Stimulated activated CD8-positive, alpha-beta memory T cell treated with anti-CD3 and anti-CD28 coated beads, Interleukin-2, amount 100 ng/mL, for 1 hour (primary cell): Measurements from ENCODE around the gene IFI16.
A peak's percentile ranks its signal among the peaks of the same experiment; 100 is the strongest.
"Not testable (repeated sequence)": the region's sequence is repeated elsewhere in the genome, so short reads cannot be mapped to it uniquely, and the experiment has no call there.

ENCODE experiments used
- DNase-seq, 2 donors: peaks; one replicate each; pipeline ENCODE4 v3.0.0-alpha.2; 2020; ENCODE audit warnings: low read depth in 2 of 2

IFI16 gene

DNA sequence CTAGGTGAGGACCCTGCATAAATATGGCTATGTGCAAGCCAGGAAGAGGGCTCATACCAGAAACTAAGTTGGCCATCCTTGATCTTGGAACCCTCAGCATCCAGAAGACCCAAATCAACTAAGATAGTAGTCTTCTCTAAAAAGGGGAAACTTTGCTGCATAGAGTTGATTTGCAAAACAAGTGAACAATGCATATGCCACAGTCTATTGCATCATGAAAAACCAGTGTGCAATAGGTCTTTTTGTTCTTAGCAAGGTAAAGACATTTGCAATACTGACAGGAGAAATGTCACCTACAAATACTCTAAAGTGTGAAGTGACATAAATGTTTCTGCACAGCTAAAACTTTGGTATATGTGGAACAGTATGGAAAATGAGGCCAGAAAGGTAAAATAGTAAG is 2.0 kb upstream of the IFI16 start:
- DNase-seq: no peak

DNA sequence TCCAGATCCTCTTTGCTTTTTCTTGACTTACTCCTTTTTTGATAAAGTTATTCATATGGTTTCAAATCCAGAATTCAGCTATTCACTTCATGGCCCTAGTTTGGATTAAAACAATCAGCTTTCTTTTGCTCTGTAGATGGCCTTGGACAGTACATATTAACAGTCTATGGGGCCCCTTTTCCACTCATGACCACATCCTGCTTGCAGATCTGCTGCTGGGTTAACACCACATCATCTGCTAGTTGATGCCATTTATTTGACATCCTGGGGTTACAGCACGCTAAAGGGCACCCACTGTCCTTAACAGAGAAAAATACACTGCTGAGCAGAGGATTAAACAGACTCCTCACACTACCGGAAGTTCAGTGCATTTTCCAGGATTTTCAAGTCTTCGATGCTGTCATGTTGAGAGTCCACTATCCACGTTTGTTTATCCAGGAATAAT is 941 bp upstream of the IFI16 start:
- peak; percentile 39 to 53 for DNase-seq

DNA sequence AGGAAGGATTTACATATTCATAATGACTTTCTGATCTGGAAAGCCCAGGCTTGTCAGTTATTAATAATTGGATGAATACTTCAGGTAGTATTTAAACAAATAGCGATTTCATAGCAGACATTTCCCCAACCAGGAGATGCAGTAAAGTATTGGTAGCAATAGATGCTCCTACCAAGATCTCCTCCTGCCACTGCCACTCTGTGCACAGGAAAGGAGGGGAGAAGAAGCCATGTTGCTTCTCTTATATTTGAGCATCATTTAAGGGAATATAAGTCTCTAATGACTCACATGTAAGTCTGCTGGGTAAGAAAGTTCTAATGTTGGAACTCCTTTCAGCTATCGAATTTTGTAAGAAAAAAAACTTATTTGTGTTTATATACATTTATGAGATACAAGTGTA is 420 bp upstream of the IFI16 start:
- DNase-seq: no peak

DNA sequence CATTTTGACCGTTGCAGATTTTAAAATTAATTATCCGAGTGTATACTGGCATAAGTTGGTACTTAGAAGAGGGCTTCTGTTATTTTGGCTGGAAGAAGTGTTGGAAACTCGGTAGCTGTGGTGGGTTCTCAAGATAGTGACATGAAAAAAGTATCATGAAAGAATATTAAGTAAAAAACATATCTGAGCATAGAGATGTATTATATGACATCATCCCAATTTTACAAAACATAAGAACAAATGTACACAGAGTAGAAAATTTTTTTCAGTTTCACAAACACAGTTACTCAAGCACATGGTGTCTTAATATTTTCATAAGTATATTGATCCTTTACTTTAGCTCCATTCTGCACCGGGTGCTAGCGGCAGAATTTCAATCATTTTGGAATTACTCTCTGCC is 684 bp downstream of the IFI16 start:
- DNase-seq: no peak

DNA sequence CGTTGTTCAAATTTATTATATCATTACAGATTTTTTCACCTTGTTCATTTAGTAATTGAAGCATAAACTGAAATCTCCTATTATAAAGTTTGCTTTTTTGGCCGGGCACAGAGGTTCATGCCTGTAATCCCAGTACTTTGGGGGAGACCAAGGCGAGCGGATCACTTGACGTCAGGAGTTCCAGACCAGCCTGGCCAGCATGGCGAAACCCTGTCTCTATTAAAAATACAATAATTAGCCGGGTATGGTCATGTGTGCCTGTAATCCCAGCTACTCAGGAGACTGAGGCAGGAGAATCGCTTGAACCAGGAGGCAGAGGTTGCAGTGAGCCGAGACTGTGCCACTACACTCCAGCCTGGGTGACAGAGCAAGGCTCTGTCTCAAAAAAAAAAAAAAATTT is 1.3 kb downstream of the IFI16 start:
- DNase-seq: not testable (repeated sequence)

DNA sequence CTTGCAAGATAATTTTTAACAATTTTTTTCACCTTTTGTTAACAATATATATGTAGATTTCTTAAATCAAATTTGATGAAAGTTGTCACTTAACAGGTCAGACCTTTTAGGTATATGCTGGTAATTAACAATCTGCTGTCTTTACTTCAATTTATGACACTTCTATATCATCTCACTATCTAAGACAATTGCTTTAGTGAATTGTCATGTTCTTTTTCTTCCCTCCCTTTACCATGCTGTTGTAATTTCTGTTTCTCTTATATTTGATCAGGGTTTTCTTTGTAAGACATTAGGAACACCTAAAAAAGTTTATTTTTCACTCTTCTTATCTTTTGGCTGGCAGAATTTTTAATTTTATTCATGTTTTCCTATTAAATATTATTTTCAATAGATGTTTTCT is 2.0 kb downstream of the IFI16 start:
- no peak for DNase-seq

DNA sequence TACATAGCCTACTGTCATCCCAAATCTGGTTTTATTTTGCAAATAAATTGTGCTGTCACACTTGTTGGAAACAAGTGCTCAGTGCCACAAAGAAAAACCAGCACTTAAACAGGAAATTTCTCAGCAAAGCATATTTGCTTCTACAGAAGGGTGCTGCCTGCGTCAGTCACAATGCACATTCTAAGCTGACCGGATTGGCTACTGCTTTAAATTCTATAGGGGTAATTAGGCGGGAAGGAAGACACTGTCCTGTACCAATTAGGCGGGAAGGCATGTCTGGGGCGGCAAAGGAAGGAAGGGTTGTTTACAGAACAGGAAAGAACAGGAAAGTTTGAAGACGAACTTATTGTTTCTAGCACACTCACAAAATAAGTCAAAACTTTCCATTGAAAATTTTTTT is 2.8 kb downstream of the IFI16 start:
- DNase-seq: no peak

DNA sequence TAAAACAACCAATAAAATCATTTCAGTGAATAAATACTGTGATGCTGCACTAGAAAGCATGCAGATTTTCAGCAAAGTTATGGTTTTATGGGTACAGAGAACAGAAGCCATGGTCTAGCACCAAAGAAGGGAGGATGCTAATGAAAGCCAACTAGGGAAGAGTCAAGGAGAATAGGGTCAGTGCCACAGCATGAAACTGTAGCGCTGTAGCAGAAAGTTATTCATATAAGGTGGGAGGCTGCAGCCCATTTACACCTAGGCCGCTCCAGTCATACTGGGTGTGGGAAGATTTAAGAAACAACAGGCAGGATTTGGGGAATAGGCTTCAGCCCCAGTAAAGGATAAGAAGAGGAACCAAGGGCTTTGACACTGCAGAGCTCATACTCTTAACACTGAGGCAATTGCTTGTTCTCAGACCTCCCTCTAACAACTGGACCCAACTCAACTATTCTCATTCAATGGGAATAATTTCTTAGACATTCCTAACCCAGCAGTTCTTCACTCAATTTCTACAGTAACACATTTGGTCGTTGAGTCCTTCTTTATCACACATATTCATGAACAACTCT is 4.4 kb downstream of the IFI16 start:
- no peak for DNase-seq

DNA sequence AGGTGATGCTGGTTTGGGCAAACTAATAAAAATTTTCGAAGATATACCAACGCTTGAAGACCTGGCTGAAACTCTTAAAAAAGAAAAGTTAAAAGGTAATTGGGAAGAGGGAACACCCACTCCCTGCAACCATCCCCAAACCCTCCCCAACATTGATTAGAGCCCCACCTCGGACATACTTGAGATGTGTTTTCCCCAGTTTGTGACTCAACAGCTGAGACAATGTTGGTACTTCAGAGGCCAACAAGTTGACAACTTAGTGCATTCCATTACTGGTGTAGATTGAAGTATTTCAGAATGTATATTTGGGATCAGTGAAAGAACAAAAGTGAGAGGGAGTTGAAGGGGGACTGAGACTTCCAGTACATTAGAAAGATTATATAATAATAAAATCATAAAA is 5.1 kb downstream of the IFI16 start:
- no peak for DNase-seq

DNA sequence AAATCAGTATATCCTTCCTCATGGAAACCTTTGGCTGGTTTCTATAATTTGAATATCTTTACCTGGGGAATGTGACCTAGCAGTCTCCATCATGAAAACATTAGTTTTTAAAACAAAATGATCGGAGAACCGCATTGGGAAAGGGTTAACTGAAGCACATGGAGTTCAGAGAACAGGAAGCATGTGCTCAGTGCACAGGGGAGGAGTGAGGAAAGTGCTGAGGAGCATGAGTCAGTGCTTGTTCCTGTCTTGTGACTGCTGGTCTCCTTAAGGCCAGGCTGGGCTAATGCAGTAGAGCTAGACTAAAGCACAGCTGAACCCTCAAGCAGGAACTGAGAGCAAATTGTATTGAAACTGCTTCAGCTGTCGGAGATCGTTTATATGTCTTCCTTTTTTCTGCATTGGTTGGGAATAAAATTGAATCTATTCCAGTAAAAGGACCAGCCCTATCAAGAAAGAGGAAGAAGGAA is 5.8 kb downstream of the IFI16 start:
- DNase-seq: peak; percentile 46 to 48

DNA sequence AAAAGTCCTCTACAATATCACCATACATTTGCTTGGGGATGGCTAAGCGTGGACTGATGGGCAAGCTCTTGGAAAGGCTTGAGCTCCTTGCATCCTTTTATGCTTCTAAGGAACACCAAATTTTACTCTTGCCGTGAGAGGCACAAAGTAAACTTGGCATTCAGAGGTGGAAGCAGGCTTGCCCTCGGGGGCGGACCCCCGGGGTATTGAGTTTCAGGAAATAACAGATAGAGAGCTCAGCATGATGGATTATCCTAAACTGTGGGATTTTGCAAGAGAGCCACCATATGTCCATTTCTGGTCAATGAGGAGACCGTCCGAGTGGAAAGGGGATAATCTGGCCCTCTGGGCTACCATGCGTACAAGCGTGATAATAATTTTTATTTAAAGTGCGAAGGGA is 14.0 kb downstream of the IFI16 start:
- DNase-seq: no peak

DNA sequence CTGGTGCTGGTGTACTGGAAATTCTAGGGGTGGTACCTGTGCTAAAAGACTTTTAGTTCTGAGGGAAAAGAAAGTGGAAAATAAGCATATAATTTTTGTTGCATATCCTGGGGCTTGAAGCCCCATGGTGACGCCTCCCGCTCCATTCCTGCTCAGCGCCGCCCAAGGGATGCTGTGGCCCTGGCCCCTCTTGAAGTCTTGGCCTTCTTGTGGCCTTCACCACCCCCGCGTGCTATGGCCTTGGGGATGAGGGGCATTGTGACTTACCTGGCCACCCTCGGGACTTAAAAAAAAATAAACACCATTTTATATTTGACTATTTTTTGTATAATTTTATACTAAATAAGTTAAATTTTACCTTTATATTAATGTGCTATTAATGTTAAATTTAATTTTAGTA is 15.3 kb downstream of the IFI16 start:
- no peak for DNase-seq

DNA sequence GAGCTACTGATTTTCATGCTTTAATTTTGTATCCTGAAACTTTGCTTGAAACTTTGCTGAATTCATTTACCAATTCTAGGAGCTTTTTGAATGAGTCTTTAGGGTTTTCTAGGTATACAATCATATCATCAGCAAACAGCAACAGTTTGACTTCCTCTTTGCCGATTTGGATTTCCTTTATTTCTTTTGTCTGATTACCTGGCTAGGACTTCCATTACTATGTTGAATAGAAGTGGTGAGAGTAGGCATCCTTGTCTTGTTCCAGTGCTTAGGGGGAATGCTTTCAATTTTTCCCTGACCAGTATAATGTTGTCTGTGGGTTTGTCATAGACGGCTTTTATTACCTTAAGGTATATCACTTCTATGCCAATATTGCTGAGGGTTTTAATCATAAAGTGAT is 17.1 kb downstream of the IFI16 start:
- DNase-seq: not testable (repeated sequence)

DNA sequence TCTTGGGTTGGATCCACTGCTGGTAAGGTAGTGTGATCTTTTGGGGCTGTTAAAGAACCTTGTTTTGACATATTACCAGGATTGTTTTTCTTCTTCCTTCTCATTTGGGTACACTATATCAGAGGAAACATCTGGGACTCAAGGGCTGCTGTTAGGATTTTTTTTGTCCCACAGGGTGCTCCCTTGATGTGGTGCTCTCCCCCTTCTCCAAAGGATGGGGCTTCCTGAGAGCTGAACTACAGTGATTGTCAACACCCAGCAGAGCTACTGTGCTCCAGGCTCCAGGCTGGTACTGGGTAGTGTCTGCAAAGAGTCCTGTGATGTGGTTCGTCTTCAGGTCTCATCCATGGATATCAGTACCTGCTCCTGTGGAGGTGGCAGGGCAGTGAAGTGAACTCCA is 20.6 kb downstream of the IFI16 start:
- DNase-seq: no peak

DNA sequence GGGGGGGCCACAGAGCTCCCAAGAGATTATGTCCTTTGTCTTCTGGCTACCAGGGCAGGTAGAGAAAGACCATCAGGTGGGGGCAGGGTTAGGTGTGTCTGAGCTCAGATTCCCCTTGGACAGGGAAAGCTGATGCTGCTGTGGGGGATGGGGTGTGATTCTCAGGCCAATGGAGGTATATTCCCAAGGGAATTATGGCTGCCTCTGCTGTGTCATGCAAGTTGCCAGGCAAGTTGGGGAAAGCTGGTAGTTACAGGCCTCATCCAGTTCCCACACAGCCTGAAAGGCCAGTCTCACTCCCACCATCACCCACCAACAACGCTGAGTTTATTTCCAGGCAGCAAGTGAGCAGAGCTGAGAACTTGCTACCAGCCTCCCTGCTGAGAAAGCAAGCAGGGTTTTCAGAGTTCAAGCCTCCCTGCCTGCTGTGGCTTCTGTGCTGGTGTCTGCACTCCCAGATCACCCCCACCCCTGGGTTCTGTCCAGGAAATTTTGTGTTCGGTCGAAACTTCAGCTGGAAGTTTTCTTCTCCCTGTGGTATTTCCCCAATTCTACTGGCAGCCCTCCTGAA is 21.3 kb downstream of the IFI16 start:
- DNase-seq: no peak

DNA sequence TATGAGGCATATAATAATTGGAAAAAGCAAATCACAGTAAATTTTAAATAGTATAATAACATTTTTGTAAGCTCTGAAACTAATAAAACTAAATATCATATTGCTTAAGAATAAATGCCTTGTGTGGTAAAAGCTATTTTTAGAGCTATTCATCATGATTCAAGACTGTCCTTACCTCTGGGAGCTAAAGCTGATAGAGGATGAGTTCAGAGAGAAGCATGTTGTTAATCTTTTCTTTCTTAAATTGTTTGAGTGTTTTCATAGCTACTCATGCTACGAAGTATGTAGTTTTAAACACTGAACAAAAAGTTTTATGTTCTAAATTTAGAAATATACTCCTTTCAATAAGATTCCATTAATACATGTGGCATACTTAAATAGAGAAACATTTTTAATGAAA is 30.5 kb downstream of the IFI16 start:
- DNase-seq: no peak

DNA sequence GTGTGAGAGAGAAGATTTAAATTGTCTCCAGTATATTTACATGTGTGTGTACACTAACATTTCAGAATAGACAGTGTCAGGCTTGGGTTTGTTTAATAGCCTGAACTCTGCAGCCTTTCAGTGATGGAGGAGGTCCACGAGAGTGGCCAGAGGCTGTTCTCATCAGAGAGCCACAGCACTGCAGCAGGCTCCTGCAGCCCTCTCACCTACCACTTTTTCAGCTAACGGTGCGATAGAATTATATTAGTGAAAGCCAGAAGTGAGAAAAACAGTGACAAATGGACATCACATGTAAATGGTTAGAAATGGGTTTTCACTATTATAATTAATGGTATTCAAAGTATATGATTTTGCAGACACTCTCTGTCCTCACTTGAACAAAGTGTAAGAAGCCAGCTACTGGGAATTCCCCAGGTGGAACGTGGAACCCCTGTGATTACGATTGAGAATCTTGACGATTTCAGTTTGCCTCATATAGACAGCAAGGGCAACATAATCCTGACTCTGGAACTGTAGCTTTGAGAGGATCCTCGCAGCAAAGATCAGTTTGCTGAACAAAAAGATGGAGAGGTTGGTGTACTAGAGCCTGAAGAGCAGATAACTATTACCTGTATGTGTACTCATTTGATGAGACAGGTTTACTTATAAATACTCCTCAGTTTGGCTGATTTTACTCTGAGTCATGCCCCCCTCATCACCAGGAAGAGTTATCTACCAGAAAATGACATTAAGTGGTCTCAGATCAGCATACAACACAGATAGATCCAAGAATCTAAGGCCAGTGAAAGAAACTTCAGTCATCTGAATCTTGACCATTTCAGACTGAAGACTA is 31.4 kb downstream of the IFI16 start:
- DNase-seq: no peak

DNA sequence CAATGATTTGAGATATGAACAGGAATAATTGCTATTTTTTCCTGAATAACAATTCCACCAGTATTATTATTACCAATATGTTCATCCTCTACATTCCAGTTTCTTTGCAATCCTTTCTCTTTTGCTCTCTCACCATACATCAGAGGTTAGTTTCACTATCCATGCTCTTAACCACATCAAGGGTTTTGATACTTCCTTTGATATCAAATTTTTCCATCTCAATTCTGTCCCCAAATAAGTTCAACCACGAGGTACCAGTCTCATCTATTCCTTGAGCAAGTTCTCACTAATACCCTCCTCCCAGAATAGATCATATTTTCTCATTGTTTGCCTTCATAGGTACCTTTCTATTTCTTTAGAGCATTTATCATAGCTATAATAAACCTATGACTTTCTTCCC is 36.8 kb downstream of the IFI16 start:
- not testable (repeated sequence) for DNase-seq

DNA sequence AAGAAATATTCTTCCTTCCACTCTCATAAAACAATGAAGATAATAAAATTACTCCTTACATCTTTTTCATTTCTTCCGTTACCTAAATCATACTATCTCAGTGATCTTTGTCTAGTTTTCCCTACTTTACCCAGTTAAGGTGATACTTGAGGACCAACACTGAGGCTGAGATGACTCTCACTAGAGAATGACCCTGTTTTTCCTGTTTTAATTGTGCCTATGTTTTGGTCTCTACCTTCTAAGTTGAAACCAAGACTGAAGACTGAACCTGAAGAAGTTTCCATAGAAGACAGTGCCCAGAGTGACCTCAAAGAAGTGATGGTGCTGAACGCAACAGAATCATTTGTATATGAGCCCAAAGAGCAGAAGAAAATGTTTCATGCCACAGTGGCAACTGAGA is 41.7 kb downstream of the IFI16 start:
- DNase-seq: no peak

DNA sequence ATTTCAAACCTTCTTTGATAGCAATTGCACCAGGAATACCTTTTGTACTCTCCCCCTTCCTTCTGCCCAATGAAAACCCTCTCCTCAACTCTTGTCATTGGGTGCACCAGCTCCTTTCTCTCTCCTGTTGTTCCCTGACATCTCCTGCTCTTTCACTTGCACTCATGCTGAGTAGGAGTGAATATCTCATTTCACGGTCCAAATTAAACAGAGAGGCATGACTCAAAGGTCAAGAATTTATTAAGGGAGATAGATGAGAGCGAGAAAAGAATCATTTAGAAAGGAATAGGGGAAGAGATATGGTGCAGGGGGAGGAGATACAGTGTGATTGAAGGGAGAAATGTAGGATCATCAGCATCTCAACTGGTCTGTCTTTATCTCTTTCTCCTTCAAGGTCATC is 44.7 kb downstream of the IFI16 start:
- DNase-seq: no peak

DNA sequence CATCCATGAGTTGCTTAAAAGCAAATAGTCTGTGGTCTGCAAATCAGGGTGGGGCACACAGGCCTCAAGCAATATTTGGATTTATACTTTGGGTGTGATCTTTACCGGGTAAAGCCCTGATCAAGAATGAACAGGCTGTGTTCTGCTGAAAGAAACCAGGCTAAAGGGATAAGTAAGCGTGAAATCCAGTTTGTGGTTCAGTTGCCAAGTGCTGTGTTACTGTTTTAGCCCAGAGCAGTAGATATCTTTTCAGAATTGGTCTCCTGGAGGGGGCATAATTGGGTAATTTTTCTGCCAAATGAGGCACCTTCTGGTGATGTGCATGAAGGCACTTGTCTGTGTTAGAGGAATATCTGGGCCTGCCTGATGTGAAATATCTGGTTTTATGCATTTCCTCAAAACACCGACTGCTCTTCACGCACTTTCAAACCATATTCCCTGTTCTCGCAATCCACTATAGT is 45.5 kb downstream of the IFI16 start:
- no peak for DNase-seq

DNA sequence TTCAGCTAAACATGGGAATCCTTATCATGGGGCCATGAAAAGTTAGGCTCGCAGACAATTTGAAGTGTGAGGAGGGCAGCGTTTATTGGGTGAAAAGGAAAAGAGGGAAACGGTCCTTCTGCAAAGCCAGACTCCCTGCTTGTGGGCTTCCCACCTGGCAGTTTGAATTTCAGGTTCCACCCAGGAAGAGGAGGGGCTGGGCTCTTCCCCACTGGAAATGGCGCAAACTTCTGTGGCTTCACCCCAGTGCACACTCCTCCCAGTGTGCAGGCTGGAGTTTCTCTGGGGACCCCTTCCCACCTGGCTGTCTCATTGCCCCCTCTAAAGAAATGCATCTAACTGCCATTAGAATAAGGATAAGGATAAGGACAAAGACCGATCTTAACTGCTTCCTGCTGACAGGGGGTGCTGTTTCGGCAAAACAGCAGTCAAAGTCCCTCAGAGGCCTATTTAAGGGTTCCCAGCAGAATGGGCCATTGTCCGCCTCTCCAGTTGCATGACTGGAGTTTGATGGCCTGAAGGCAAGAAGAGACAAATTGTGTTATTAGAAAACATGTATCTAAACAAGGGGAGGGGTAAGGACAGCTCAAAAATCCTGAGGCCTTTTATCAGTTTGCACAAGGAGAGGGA is 46.5 kb downstream of the IFI16 start:
- no peak for DNase-seq

DNA sequence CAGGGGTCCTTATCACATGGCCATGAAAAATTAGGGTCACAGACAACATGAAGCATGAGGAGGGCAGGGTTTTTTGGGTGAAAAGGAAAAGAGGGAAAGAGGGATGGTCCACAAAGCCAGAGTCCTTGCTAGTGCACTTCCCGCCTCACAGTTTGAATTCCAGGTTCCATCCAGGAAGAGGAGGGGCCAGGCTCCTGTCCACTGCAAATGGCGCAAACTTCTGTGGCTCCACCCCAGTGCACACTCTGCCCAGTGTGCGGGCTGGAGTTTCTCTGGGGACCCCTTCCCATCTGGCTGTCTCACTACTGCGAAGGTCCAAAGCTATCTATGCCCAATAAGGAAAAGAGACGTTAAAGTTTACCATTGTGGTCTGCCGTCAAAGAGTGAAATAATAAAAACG is 49.0 kb downstream of the IFI16 start:
- DNase-seq: no peak
